ENCODE data around the gene CCNC.
A peak's percentile ranks its signal among the peaks of the same experiment; 100 is the strongest.

CCNC gene

DNA sequence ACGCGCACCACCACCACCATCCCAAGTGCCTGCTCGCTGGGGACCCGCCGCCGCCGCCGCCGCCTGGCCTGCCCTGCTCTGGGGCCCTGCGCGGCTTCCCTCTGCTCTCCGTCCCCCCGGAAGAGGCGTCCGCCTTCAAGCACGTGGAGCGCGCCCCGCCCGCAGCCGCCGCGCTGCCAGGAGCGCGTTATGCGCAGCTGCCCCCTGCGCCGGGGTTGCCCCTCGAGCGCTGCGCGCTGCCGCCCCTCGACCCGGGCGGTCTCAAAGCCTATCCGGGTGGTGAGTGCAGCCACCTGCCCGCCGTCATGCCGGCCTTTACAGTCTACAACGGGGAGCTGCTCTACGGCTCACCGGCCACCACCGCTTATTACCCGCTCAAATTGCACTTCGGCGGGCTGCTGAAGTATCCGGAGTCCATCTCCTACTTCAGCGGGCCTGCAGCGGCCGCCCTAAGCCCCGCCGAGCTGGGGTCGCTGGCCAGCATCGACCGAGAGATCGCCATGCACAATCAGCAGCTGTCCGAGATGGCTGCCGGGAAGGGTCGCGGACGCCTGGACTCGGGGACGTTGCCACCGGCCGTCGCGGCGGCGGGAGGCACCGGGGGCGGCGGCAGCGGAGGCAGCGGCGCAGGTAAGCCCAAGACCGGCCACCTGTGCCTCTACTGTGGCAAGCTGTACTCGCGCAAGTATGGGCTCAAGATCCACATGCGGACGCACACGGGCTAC, 45.4 kb upstream of the CCNC start:
- Histone ChIP-seq H3K23ac (ENCODE audit: low read depth, low read length, poor library complexity) (no peak overlapping the region), H3K18ac (ENCODE audit: low read length) (peak overlapping the region; percentile 83), H3K4me2 (ENCODE audit: insufficient read depth, low read length, poor library complexity, severe bottlenecking) (peak overlapping the region; percentile 93), H2AK5ac (ENCODE audit: low read depth, low read length) (no peak overlapping the region), H3K36me3 (replicated peaks in 1 of 2; ENCODE audit: control insufficient read depth in 2 of 2, insufficient read depth in 2 of 2, low read length in 2 of 2) (no peaks in the 10 kb centered on the region), H2AFZ (ENCODE audit: low read length) (peak overlapping the region; percentile 99), H3K9me3 (replicated peaks in 1 of 2; ENCODE audit: control insufficient read depth in 2 of 2, insufficient read depth in 1 of 2, low read depth in 1 of 2, low read length in 2 of 2) (peaks cover 7 to 11% of the 10 kb centered on the region in 2 donors), H3K27me3 (ENCODE audit: control insufficient read depth in 3 of 3, insufficient read depth in 3 of 3, low read depth in 1 of 3, low read length in 3 of 3) (peaks cover 46 to 98% (median 81%) of the 10 kb centered on the region in 3 experiments), H3K27ac (replicated peaks; ENCODE audit: low read length) (no peak overlapping the region), H3K4ac (ENCODE audit: low read length) (no peak overlapping the region), H3K4me3 (ENCODE audit: low read length in 2 of 2) (peak overlapping the region; percentile 43 to 66), H3K14ac (ENCODE audit: low read length) (peak overlapping the region; percentile 56), H3K4me1 (ENCODE audit: control insufficient read depth in 2 of 2, insufficient read depth in 1 of 2, low read depth in 1 of 2, low read length in 2 of 2) (peaks cover 0 to 10% of the 10 kb centered on the region in 2 donors), H2BK120ac (ENCODE audit: low read depth, low read length) (no peak overlapping the region), H2BK12ac (ENCODE audit: low read length) (peak overlapping the region; percentile 46), H2BK5ac (ENCODE audit: low read length) (peak overlapping the region; percentile 24), H3K79me1 (ENCODE audit: low read depth, low read length) (peaks cover 2% of the 10 kb centered on the region), H3K9ac (ENCODE audit: low read depth, low read length, poor library complexity) (peak overlapping the region; percentile 44), H4K8ac (ENCODE audit: low read depth, low read length) (no peak overlapping the region), H4K91ac (ENCODE audit: low read depth, low read length, poor library complexity) (no peak overlapping the region), H2BK15ac (ENCODE audit: low read length) (no peak overlapping the region)
- DNase-seq (ENCODE audit: low spot score) = no peak
- no CpG with 5 or more reads among the region's 82 CpGs for WGBS, 2 donors (ENCODE audit: extremely low coverage in 2 of 2, insufficient read length in 2 of 2, insufficient replicate concordance in 1 of 2)

GRCh38 chr6:99613409-99613704, 44.9 kb upstream of the CCNC start:
- no peak overlapping the region for H2BK15ac ChIP-seq (ENCODE audit: low read length)
- H3K79me1 ChIP-seq (ENCODE audit: low read depth, low read length) = peaks cover 2% of the 10 kb centered on the region
- peak overlapping the region; percentile 99 for H2AFZ ChIP-seq (ENCODE audit: low read length)
- H3K4me2 ChIP-seq (ENCODE audit: insufficient read depth, low read length, poor library complexity, severe bottlenecking) = peak overlapping the region; percentile 93
- peak; percentile 69 for DNase-seq (ENCODE audit: low spot score)
- H3K9ac ChIP-seq (ENCODE audit: low read depth, low read length, poor library complexity) = peak overlapping the region; percentile 80
- peak overlapping the region; percentile 44 for H2AK5ac ChIP-seq (ENCODE audit: low read depth, low read length)
- H3K27me3 ChIP-seq (ENCODE audit: control insufficient read depth in 3 of 3, insufficient read depth in 3 of 3, low read depth in 1 of 3, low read length in 3 of 3) = peaks cover 46 to 98% (median 81%) of the 10 kb centered on the region in 3 experiments
- H3K23ac ChIP-seq (ENCODE audit: low read depth, low read length, poor library complexity) = peak overlapping the region; percentile 97
- no CpG with 5 or more reads among the region's 37 CpGs for WGBS, 2 donors (ENCODE audit: extremely low coverage in 2 of 2, insufficient read length in 2 of 2, insufficient replicate concordance in 1 of 2)
- peak overlapping the region; percentile 89 for H2BK12ac ChIP-seq (ENCODE audit: low read length)
- peak overlapping the region; percentile 61 for H3K4ac ChIP-seq (ENCODE audit: low read length)
- peaks cover 3 to 9% of the 10 kb centered on the region in 2 donors for H3K9me3 ChIP-seq (replicated peaks in 1 of 2; ENCODE audit: control insufficient read depth in 2 of 2, insufficient read depth in 1 of 2, low read depth in 1 of 2, low read length in 2 of 2)
- no peaks in the 10 kb centered on the region for H3K36me3 ChIP-seq (replicated peaks in 1 of 2; ENCODE audit: control insufficient read depth in 2 of 2, insufficient read depth in 2 of 2, low read length in 2 of 2)
- H3K4me3 ChIP-seq (ENCODE audit: low read length in 2 of 2) = peak overlapping the region; percentile 43 to 71
- H4K8ac ChIP-seq (ENCODE audit: low read depth, low read length) = no peak overlapping the region
- peaks cover 0 to 10% of the 10 kb centered on the region in 2 donors for H3K4me1 ChIP-seq (ENCODE audit: control insufficient read depth in 2 of 2, insufficient read depth in 1 of 2, low read depth in 1 of 2, low read length in 2 of 2)
- H2BK5ac ChIP-seq (ENCODE audit: low read length) = no peak overlapping the region
- H3K14ac ChIP-seq (ENCODE audit: low read length) = no peak overlapping the region
- no peak overlapping the region for H2BK120ac ChIP-seq (ENCODE audit: low read depth, low read length)
- H4K91ac ChIP-seq (ENCODE audit: low read depth, low read length, poor library complexity) = no peak overlapping the region
- peak overlapping the region; percentile 95 for H3K18ac ChIP-seq (ENCODE audit: low read length)
- no peak overlapping the region for H3K27ac ChIP-seq (replicated peaks; ENCODE audit: low read length)

- Histone ChIP-seq H3K27ac (replicated peaks; ENCODE audit: low read length) (no peak overlapping the region), H3K79me1 (ENCODE audit: low read depth, low read length) (peaks cover 2% of the 10 kb centered on the region), H3K4me1 (ENCODE audit: control insufficient read depth in 2 of 2, insufficient read depth in 1 of 2, low read depth in 1 of 2, low read length in 2 of 2) (peaks cover 0 to 10% of the 10 kb centered on the region in 2 donors), H2BK12ac (ENCODE audit: low read length) (peak overlapping the region; percentile 89), H2BK5ac (ENCODE audit: low read length) (no peak overlapping the region), H3K36me3 (replicated peaks in 1 of 2; ENCODE audit: control insufficient read depth in 2 of 2, insufficient read depth in 2 of 2, low read length in 2 of 2) (no peaks in the 10 kb centered on the region), H3K4ac (ENCODE audit: low read length) (peak overlapping the region; percentile 61), H2AK5ac (ENCODE audit: low read depth, low read length) (peak overlapping the region; percentile 44), H4K8ac (ENCODE audit: low read depth, low read length) (no peak overlapping the region), H3K9ac (ENCODE audit: low read depth, low read length, poor library complexity) (peak overlapping the region; percentile 80), H3K23ac (ENCODE audit: low read depth, low read length, poor library complexity) (peak overlapping the region; percentile 97), H3K9me3 (replicated peaks in 1 of 2; ENCODE audit: control insufficient read depth in 2 of 2, insufficient read depth in 1 of 2, low read depth in 1 of 2, low read length in 2 of 2) (peaks cover 0 to 6% of the 10 kb centered on the region in 2 donors), H2BK120ac (ENCODE audit: low read depth, low read length) (no peak overlapping the region), H3K4me3 (ENCODE audit: low read length in 2 of 2) (peak overlapping the region; percentile 43 to 71), H2BK15ac (ENCODE audit: low read length) (no peak overlapping the region), H2AFZ (ENCODE audit: low read length) (peak overlapping the region; percentile 99), H3K18ac (ENCODE audit: low read length) (peak overlapping the region; percentile 95), H3K27me3 (ENCODE audit: control insufficient read depth in 3 of 3, insufficient read depth in 3 of 3, low read depth in 1 of 3, low read length in 3 of 3) (peaks cover 47 to 98% (median 81%) of the 10 kb centered on the region in 3 experiments), H3K4me2 (ENCODE audit: insufficient read depth, low read length, poor library complexity, severe bottlenecking) (peak overlapping the region; percentile 93), H4K91ac (ENCODE audit: low read depth, low read length, poor library complexity) (no peak overlapping the region), H3K14ac (ENCODE audit: low read length) (no peak overlapping the region)
- DNase-seq (ENCODE audit: low spot score) = no peak
- WGBS, 2 donors (ENCODE audit: extremely low coverage in 2 of 2, insufficient read length in 2 of 2, insufficient replicate concordance in 1 of 2) = no CpG with 5 or more reads among the region's 56 CpGs
Observed at GRCh38 chr6:99612551-99613408, 44.3 kb upstream of the CCNC start.

DNA sequence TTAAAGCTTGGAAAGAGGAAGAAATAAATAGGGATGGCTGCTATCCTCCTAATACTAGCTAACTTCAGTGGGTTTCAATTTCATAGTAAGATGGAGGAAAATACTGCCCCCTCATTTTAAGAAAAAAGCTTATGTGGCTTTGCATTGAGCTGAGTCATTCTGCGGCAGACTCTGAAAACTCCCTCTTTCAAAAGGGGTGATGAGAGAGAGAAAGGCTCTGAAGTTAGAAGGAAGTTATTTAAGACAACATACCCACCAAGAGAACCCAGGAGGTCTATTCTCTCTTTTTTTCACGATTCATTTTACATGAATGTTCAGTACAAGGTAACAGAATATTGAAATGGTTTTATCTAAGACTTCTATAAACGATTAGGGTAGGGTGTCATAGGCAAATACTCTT, 42.7 kb upstream of the CCNC start:
- no peak overlapping the region for H4K91ac ChIP-seq (ENCODE audit: low read depth, low read length, poor library complexity)
- H3K9ac ChIP-seq (ENCODE audit: low read depth, low read length, poor library complexity) = no peak overlapping the region
- H3K4ac ChIP-seq (ENCODE audit: low read length) = no peak overlapping the region
- no peak overlapping the region for H3K27ac ChIP-seq (replicated peaks; ENCODE audit: low read length)
- H3K36me3 ChIP-seq (replicated peaks in 1 of 2; ENCODE audit: control insufficient read depth in 2 of 2, insufficient read depth in 2 of 2, low read length in 2 of 2) = no peaks in the 10 kb centered on the region
- H3K4me1 ChIP-seq (ENCODE audit: control insufficient read depth in 2 of 2, insufficient read depth in 1 of 2, low read depth in 1 of 2, low read length in 2 of 2) = peaks cover 0 to 10% of the 10 kb centered on the region in 2 donors
- H4K8ac ChIP-seq (ENCODE audit: low read depth, low read length) = no peak overlapping the region
- H3K18ac ChIP-seq (ENCODE audit: low read length) = no peak overlapping the region
- H3K4me2 ChIP-seq (ENCODE audit: insufficient read depth, low read length, poor library complexity, severe bottlenecking) = no peak overlapping the region
- no peak overlapping the region for H3K14ac ChIP-seq (ENCODE audit: low read length)
- H2BK12ac ChIP-seq (ENCODE audit: low read length) = no peak overlapping the region
- WGBS, 2 donors (ENCODE audit: extremely low coverage in 2 of 2, insufficient read length in 2 of 2, insufficient replicate concordance in 1 of 2) = no CpG with 5 or more reads among the region's 3 CpGs
- no peak overlapping the region for H2BK15ac ChIP-seq (ENCODE audit: low read length)
- H3K9me3 ChIP-seq (replicated peaks in 1 of 2; ENCODE audit: control insufficient read depth in 2 of 2, insufficient read depth in 1 of 2, low read depth in 1 of 2, low read length in 2 of 2) = peaks cover 0 to 4% of the 10 kb centered on the region in 2 donors
- H3K23ac ChIP-seq (ENCODE audit: low read depth, low read length, poor library complexity) = no peak overlapping the region
- H2AFZ ChIP-seq (ENCODE audit: low read length) = no peak overlapping the region
- H2AK5ac ChIP-seq (ENCODE audit: low read depth, low read length) = no peak overlapping the region
- H2BK5ac ChIP-seq (ENCODE audit: low read length) = no peak overlapping the region
- no peak overlapping the region for H3K4me3 ChIP-seq (ENCODE audit: low read length in 2 of 2)
- DNase-seq (ENCODE audit: low spot score) = no peak
- H3K27me3 ChIP-seq (ENCODE audit: control insufficient read depth in 3 of 3, insufficient read depth in 3 of 3, low read depth in 1 of 3, low read length in 3 of 3) = peaks cover 56 to 98% (median 84%) of the 10 kb centered on the region in 3 experiments
- peaks cover 2% of the 10 kb centered on the region for H3K79me1 ChIP-seq (ENCODE audit: low read depth, low read length)
- no peak overlapping the region for H2BK120ac ChIP-seq (ENCODE audit: low read depth, low read length)

Data from neuronal stem cell (in vitro differentiated cells).